Epithelial cell of esophagus (primary cell): ENCODE data around the gene SYT8.
A peak's percentile ranks its signal among the peaks of the same experiment; 100 is the strongest.

Experiments used
- DNase-seq: peaks from one replicate; pipeline ENCODE4 v3.0.0; 2010; ENCODE audit warnings: low read depth
- H3K4me3 ChIP-seq: 2 replicates; pipeline ENCODE4 v1.5.1; 2011; ENCODE audit warnings: mild to moderate bottlenecking, low read length, control low read depth
- TF ChIP-seq, protein P1 (sequence below): IDR thresholded peaks from 2 replicates; pipeline ENCODE4 v1.5.1; 2011; ENCODE audit warnings: low read depth, mild to moderate bottlenecking, low read length, control low read depth, inconsistent platforms; ENCODE audit not compliant: insufficient read depth; ENCODE audit errors: missing control alignments

The SYT8 gene

DNA sequence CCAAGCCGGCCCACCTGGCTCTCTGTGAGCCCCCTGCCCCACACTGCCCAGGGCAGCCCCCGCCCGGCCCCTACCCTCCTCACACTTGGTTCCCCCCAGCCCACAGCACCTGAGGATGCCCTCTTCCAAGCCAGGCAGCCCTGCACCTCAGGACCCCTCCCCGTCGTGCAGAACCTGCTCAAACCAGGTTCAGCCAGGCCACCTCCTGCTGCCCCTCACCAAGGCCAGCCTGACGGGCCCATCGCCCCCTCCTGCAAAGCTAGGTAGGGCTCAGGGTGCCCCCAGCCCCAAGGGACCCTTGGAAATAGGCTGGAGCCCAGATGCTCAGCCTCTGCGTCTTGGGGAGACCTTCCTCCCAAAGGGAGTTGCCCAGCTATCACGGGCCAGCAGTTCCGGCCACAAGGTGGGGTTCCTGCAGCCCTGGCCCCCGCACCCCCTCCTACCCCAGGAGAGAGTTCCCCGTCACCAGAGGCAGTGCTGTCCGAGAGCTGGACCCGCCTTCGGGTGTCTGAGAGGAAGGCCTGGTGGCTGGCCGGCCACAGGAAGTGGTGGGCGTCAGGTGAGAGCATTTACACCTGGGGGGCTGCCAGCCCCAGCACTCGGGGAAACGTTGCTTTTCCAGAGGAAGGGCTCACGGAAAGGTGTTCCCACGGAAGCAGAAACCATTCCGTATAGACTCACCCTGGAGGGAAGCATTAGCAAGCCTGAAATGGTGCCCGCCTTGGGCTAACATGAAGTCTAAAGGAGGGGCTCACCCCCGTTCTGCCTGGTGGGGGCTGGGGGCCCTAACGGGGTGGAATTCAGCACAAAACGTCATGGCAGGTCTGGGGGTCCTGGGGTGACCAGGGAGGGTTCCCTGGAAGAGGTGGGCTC, 3.2 kb upstream of the SYT8 start:
- TF ChIP-seq, protein P1, sequence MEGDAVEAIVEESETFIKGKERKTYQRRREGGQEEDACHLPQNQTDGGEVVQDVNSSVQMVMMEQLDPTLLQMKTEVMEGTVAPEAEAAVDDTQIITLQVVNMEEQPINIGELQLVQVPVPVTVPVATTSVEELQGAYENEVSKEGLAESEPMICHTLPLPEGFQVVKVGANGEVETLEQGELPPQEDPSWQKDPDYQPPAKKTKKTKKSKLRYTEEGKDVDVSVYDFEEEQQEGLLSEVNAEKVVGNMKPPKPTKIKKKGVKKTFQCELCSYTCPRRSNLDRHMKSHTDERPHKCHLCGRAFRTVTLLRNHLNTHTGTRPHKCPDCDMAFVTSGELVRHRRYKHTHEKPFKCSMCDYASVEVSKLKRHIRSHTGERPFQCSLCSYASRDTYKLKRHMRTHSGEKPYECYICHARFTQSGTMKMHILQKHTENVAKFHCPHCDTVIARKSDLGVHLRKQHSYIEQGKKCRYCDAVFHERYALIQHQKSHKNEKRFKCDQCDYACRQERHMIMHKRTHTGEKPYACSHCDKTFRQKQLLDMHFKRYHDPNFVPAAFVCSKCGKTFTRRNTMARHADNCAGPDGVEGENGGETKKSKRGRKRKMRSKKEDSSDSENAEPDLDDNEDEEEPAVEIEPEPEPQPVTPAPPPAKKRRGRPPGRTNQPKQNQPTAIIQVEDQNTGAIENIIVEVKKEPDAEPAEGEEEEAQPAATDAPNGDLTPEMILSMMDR: no peak
- H3K4me3 ChIP-seq: no peak overlapping the region
- no peak for DNase-seq

DNA sequence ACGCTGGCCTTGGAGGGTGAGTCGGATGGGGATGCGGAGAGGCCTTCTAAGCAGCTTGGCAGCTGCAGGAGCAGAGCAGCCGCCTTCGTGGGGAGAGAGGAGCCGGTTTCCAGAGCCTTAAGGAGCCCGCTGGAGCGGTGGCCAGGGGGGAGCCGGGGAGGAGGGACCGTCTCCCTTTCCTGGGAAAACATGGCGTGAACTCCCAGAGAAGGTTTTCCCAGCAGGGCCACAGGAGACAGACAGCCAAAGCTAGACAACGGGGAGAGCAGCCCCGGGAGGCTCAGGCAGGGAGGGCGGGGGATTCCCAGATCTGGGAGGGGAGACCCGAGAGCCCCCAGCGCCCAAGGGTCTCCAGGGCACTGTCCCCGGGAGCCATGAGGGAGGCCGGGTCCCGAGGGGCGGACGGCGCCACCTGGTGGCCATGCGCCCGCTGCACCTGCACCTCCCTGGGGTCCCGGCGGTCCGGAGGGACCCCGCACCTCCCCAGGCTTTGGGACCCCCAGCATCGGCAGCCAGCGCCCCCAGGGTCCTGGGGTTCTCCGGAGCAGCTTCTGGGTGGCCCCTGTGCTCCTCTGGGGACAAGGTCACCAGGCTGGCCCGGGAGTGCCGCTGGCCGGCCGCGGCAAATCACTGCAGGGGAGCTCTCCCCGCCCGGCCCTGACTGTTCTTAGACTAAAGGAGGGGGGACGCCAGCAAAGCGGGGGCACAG, 2.4 kb upstream of the SYT8 start:
- no peak overlapping the region for H3K4me3 ChIP-seq
- no peak for DNase-seq
- TF ChIP-seq, protein P1: peak; percentile 60

- H3K4me3 ChIP-seq: no peak overlapping the region
- TF ChIP-seq, protein P1: no peak
- no peak for DNase-seq
These were observed 1.9 kb upstream of the SYT8 start for GRCh38 chr11:1832920-1833295.

GRCh38 chr11:1834062-1834610, 654 bp upstream of the SYT8 start:
- DNase-seq: peak; percentile 98
- H3K4me3 ChIP-seq: peak overlapping the region; percentile 27
- TF ChIP-seq, protein P1: no peak

GRCh38 chr11:1835671-1836010, 851 bp downstream of the SYT8 start:
- peak overlapping the region; percentile 27 for H3K4me3 ChIP-seq
- no peak for DNase-seq
- TF ChIP-seq, protein P1: no peak

GRCh38 chr11:1836011-1836945, 1.5 kb downstream of the SYT8 start:
- no peak for DNase-seq
- TF ChIP-seq, protein P1: no peak
- H3K4me3 ChIP-seq: no peak overlapping the region
